Measurements from ENCODE around the gene NSD1.
"Not testable (repeated sequence)": the region's sequence is repeated elsewhere in the genome, so short reads cannot be mapped to it uniquely, and the experiment has no call there.

The NSD1 gene

GRCh38 chr5:177232358-177232757 lies 98.8 kb downstream of the NSD1 start:
- DNase-seq, result no peak

- DNase-seq, result no peak
Observed at GRCh38 chr5:177232761-177233160, 99.2 kb downstream of the NSD1 start.

- no peak for DNase-seq
Observed at GRCh38 chr5:177233206-177233605, 99.6 kb downstream of the NSD1 start.

GRCh38 chr5:177233802-177234201 lies 100.2 kb downstream of the NSD1 start:
- DNase-seq, result no peak

GRCh38 chr5:177234841-177235240 lies 101.3 kb downstream of the NSD1 start:
- DNase-seq, result no peak

GRCh38 chr5:177241768-177242167 lies 108.2 kb downstream of the NSD1 start:
- DNase-seq, result no peak

GRCh38 chr5:177242304-177242703 lies 108.7 kb downstream of the NSD1 start:
- no peak for DNase-seq

GRCh38 chr5:177249761-177250537 lies 116.4 kb downstream of the NSD1 start:
- DNase-seq, result no peak

- no peak for DNase-seq
Observed at GRCh38 chr5:177253252-177253651, 119.7 kb downstream of the NSD1 start.

- DNase-seq, result no peak
Observed at GRCh38 chr5:177256296-177256695, 122.7 kb downstream of the NSD1 start.

GRCh38 chr5:177258711-177259110 lies 125.1 kb downstream of the NSD1 start:
- not testable (repeated sequence) for DNase-seq

- DNase-seq, result no peak
Observed at GRCh38 chr5:177260961-177261360, 127.4 kb downstream of the NSD1 start.

GRCh38 chr5:177261510-177261909 lies 127.9 kb downstream of the NSD1 start:
- DNase-seq, result no peak

- DNase-seq, result no peak
Observed at GRCh38 chr5:177264178-177264577, 130.6 kb downstream of the NSD1 start.

- DNase-seq, result no peak
Observed at GRCh38 chr5:177265395-177265794, 131.8 kb downstream of the NSD1 start.

GRCh38 chr5:177269232-177269895 lies 135.8 kb downstream of the NSD1 start:
- DNase-seq, result no peak

- no peak for DNase-seq
Observed at GRCh38 chr5:177269976-177270375, 136.4 kb downstream of the NSD1 start.

- DNase-seq, result no peak
Observed at GRCh38 chr5:177270653-177271052, 137.1 kb downstream of the NSD1 start.

GRCh38 chr5:177271113-177271512 lies 137.5 kb downstream of the NSD1 start:
- no peak for DNase-seq

- DNase-seq, result no peak
Observed at GRCh38 chr5:177275883-177276282, 142.3 kb downstream of the NSD1 start.

- DNase-seq, result no peak
Observed at GRCh38 chr5:177276886-177277285, 143.3 kb downstream of the NSD1 start.

- no peak for DNase-seq
Observed at GRCh38 chr5:177288191-177288590, 154.6 kb downstream of the NSD1 start.

- DNase-seq, result no peak
Observed at GRCh38 chr5:177290816-177291596, 157.4 kb downstream of the NSD1 start.

GRCh38 chr5:177291735-177292134 lies 158.2 kb downstream of the NSD1 start:
- DNase-seq, result no peak

Measured in hematopoietic multipotent progenitor cell treated with erythropoietin and hydrocortisone succinate and interleukin-3 and kit ligand, for 4 days (in vitro differentiated cells).